Measurements from ENCODE around the gene KCNQ2. TPM values are rescaled to one million over a fixed set of nuclear protein-coding genes. Genes with fewer than 3 reads are reported as not detected.

Gene KCNQ2
- total and polyA plus RNA-seq, 8 donors: 8.4 to 19.1 (median 14.1) TPM; not detected in 2

DNA sequence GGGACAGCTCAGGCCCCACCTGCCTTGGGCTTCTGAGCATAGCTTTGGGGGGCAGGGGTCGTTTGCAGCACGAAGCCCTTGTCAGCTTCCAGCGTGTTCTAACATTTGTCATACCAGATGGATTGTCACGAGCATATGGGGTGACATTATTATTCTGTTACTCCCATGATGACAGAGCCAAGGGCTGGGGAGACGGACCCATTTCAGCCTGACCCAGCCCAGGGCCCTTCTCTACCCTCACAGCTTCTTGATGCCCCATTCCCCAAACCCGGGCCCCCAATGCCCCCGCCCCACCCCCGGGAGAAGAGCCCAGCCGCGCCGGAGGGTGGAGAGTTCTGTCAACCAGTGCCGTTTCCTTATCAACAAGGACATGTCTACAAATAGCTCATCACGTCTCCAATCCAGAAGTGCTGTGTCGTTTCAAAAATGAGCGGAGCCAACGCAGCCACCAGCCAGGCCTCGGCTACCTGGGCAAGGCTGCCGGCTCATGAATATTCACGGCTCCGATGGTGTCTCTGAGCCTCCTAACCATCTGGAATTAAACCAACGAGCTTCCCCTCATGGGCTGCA is 101.8 kb downstream of the KCNQ2 start:
- Histone ChIP-seq H3K4me3 (no peak overlapping the region), H3K36me3 (no peaks in the 10 kb centered on the region), H3K9me3 (no peaks in the 10 kb centered on the region), H3K27ac (no peak overlapping the region), H3K4me1 (no peaks in the 10 kb centered on the region), H3K27me3 (peaks cover 0 to 92% of the 10 kb centered on the region in 2 donors)
- TF ChIP-seq, protein P1, sequence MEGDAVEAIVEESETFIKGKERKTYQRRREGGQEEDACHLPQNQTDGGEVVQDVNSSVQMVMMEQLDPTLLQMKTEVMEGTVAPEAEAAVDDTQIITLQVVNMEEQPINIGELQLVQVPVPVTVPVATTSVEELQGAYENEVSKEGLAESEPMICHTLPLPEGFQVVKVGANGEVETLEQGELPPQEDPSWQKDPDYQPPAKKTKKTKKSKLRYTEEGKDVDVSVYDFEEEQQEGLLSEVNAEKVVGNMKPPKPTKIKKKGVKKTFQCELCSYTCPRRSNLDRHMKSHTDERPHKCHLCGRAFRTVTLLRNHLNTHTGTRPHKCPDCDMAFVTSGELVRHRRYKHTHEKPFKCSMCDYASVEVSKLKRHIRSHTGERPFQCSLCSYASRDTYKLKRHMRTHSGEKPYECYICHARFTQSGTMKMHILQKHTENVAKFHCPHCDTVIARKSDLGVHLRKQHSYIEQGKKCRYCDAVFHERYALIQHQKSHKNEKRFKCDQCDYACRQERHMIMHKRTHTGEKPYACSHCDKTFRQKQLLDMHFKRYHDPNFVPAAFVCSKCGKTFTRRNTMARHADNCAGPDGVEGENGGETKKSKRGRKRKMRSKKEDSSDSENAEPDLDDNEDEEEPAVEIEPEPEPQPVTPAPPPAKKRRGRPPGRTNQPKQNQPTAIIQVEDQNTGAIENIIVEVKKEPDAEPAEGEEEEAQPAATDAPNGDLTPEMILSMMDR (IDR thresholded peaks at IDR 0.05): no peak
- intact Hi-C loops (cut with DNase I): no loop called here
- ATAC-seq: no peak
- DNase-seq: peak in 1 of 4 donors; percentile 68

DNA sequence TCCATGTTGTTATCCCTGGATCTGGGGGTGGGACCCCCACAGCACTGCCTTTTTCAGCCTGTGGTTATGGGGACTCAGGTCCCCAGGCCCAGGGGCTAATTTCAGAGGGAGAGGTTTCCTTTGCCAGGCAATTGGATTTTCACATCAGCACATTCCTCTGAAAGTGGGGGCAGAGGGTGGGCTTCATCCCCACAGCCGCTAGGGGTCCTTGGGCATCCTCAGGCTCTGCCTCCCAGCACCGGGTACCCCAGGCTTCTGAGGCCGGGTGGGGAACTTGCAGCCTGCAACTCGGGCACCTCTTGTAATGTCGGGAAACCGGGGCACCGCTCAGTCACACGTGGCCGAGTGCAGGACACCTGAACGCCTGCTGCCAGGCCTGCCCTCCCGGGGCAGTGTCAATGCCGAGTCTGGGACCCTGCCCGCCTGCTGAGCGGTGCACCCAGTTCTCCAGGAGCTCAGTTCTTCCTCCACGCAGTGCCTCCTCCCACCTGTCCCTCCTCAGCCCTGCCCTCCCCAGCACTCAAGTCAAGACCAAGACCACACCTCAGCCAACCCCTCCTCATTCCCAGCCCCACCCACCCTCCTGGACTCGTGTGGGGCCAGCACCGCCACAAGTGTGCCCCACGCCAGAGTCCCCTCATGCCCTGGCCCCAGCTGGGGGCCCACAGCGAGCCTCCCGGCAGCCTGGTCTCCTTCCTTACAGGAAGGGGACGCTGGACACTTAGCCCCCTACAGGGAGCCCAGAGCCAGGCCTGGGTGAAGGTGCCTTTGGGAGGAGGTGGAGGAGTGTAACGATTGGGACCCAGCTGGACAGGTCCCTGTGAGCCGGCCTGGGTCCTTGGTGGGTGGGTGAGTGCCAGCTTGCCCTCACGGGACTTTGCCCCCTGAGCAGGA is 102.5 kb downstream of the KCNQ2 start:
- TF ChIP-seq, protein P1 (IDR thresholded peaks at IDR 0.05): no peak
- Histone ChIP-seq H3K27ac (no peak overlapping the region), H3K27me3 (peaks cover 0 to 93% of the 10 kb centered on the region in 2 donors), H3K36me3 (no peaks in the 10 kb centered on the region), H3K4me1 (no peaks in the 10 kb centered on the region), H3K9me3 (no peaks in the 10 kb centered on the region), H3K4me3 (no peak overlapping the region)
- DNase-seq (peak in 1 of 4 donors; percentile 68), ATAC-seq (no peak)
- intact Hi-C loops (cut with DNase I): no loop called here

DNA sequence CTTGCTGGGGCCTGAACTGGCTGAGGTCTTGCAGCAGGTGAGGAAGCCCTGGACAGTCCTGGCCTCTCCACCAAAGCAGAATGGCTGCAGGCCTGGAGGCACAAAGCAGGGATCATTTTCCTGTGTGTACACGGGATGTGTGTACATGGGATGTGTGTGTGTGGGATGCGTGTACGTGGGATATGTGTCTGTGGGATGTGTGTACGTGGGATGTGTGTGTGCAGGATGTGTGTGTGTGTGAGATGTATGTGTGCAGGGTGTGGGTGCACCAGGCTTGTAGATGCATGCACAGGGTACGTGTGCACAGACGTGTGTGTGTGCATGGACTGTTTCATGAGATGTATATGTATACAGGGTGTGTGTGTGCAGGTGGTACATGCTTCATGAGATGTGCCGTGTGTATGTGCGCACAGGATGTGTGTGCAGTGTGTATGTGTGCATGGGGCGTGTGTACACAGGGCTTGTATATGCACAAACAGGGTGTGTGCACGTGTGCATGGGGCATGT is 103.4 kb downstream of the KCNQ2 start:
- ATAC-seq (no peak), DNase-seq (no peak)
- no peaks in the 10 kb centered on the region for H3K4me1 ChIP-seq
- TF ChIP-seq, protein P1 (IDR thresholded peaks at IDR 0.05): no peak
- peaks cover 0 to 93% of the 10 kb centered on the region in 2 donors for H3K27me3 ChIP-seq
- H3K9me3 ChIP-seq: no peaks in the 10 kb centered on the region
- H3K27ac ChIP-seq: no peak overlapping the region
- intact Hi-C loops (cut with DNase I): no loop called here
- H3K36me3 ChIP-seq: no peaks in the 10 kb centered on the region
- no peak overlapping the region for H3K4me3 ChIP-seq

DNA sequence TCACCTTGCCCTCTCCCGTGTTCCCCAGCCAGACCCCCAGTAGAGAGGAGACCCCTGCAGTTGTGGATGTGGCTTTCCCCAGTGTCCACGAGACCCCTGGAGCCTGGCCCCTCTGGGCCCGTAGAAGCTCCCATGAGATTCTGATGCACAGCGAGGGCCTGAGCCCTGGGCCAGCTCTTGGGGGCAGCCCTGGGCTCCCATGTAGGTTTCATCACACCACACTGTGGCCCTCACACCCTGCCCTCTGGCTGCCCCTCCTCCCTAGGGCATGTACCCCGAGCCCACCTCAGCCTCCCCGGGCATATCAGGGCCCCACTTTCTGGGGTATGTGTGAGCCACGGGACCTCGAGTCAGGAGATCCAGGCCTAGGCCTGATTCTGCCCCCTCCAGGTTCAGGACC is 104.3 kb downstream of the KCNQ2 start:
- Histone ChIP-seq H3K27ac (no peak overlapping the region), H3K4me1 (no peaks in the 10 kb centered on the region), H3K27me3 (peaks cover 0 to 93% of the 10 kb centered on the region in 2 donors), H3K9me3 (no peaks in the 10 kb centered on the region), H3K36me3 (no peaks in the 10 kb centered on the region), H3K4me3 (no peak overlapping the region)
- TF ChIP-seq, protein P1 (IDR thresholded peaks at IDR 0.05): no peak
- DNase-seq (peak in 1 of 4 donors; percentile 53), ATAC-seq (no peak)
- intact Hi-C loops (cut with DNase I): no loop called here

DNA sequence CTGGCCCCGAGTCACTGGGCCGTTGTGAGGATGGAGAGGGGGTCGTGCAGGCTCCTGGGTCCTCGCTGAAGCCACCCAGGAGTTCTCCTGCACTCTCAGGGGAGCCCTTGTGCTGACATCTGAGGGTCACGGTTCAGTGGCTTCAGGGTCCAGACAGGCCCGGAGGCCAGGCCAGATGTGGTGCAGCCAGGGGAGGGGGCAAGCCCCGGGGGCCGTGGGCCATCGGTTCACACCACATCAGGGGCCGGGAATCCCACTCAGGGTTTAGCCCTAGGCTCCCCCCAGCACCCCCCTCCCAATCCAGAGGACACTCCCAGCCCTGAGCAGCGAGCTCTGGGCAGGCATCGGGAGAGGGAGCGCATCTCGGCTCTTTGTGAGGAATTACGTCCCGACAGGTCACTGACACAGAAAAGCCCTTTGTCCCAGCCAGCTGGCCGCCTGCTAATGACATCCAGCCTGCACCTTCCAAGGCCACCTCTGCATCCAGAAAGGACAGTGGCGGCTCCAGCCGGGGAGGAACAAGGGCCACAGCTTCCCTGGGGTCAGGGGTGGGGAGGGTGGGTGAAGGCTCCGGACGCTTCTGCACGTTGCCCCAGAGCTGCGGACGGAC is 104.9 kb downstream of the KCNQ2 start:
- H3K27ac ChIP-seq: no peak overlapping the region
- H3K4me3 ChIP-seq: no peak overlapping the region
- ATAC-seq (no peak), DNase-seq (peak in 1 of 4 donors; percentile 75)
- intact Hi-C loops (cut with DNase I): no loop called here
- TF ChIP-seq, protein P1 (IDR thresholded peaks at IDR 0.05): no peak
- no peaks in the 10 kb centered on the region for H3K9me3 ChIP-seq
- peaks cover 0 to 93% of the 10 kb centered on the region in 2 donors for H3K27me3 ChIP-seq
- no peaks in the 10 kb centered on the region for H3K36me3 ChIP-seq
- no peaks in the 10 kb centered on the region for H3K4me1 ChIP-seq
